Hepatocyte (in vitro differentiated cells): ENCODE results near the gene NCAPD3.

Experiments
- CTCF ChIP-seq: fragments of 200-600 bp; sonication (generic); IDR thresholded peaks from 2 replicates; pipeline ENCODE4 v1.5.1; 2016; ENCODE audit warnings: antibody characterized with exemption, mild to moderate bottlenecking; ENCODE audit not compliant: poor library complexity
- EZH2 ChIP-seq: fragments of 200-600 bp; sonication (generic); IDR thresholded peaks from 2 replicates; pipeline ENCODE4 v1.6.1; 2016; ENCODE audit warnings: antibody characterized with exemption, mild to moderate bottlenecking, borderline replicate concordance

DNA sequence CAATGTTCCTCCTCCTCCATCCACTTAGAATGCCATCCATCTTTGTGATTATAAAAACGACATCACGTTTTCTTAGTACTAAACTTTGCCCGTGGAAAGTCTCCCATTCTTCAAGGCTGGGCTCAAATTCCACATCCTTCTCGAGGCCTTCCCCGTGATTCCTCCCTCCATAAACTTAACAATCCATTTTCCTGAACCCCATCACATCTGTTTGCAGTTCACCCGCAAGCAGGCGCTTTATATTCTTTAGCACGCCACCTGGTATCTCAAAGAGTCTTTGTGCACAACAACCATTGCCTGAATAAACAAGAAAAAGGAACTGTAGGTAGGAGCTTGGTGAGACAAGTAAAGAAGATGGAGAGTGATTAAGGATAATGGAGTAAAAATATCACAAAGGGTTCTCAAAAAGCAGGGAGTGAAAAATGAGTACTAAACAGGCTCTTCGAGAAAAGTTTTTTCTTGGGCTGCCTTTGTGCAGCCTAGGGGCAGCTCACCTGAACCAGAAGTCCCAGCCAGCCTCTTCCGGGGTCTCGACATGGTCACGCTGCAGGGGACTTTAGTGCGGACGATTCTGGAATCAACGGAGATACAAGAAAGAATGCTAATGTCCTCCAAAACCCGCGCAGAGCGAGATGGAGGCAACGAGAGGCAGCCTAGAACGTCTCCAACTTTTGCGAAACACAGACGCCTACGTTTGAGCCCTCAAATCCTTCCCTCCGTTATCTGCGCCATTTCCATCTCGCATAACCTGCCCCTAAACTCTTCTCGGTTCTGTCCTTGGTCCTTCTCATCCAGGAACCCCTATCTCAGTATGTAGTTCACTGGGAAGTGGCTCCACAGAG is 28.8 kb upstream of the NCAPD3 start:
- TF ChIP-seq CTCF (no peak), EZH2 (no peak)
